ENCODE measurements around the gene CCDC90B. TPM values are rescaled to one million over a fixed set of nuclear protein-coding genes. Genes with fewer than 3 reads are reported as not detected.

The CCDC90B gene
- total RNA-seq, 2 donors from 2014 or later, result 64.2 to 105 TPM

DNA sequence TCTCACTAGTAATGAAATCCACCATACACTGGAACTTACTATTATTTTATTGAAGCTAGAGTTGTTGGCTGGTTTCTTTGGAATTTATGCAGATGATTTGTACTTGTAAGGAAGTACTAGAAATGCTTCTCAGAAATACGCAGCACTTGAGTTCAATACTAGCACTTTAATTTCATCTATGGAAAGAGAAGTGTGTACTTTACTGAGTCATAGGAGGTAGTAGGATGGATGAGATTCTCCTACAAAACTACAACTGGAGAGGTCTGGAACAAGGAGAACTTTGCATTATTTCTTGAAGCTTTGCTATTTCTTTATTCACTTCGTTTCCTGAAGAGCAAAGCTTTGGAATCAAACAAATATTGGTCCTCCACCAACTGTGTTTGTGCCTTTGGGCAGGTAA lies 44.1 kb upstream of the CCDC90B start:
- no peak for DNase-seq
- no peak overlapping the region for H3K27ac ChIP-seq (ENCODE audit: low read depth, low read length)
- no peaks in the 10 kb centered on the region for H3K36me3 ChIP-seq (ENCODE audit: control insufficient read depth, insufficient read depth, low read length)
- no peak overlapping the region for H3K9ac ChIP-seq (ENCODE audit: extremely low read depth, low read length, poor library complexity, severe bottlenecking)
- Mint-ChIP-seq H3K4me3 (no peak overlapping the region), H3K9me3 (peaks cover 4% of the 10 kb centered on the region), H3K36me3 (ENCODE audit: low read depth) (peaks cover 6% of the 10 kb centered on the region), H3K4me1 (peaks cover 7% of the 10 kb centered on the region), H3K27ac (no peak overlapping the region), H3K27me3 (ENCODE audit: insufficient read depth) (no peaks in the 10 kb centered on the region)
- TF ChIP-seq, protein P1, sequence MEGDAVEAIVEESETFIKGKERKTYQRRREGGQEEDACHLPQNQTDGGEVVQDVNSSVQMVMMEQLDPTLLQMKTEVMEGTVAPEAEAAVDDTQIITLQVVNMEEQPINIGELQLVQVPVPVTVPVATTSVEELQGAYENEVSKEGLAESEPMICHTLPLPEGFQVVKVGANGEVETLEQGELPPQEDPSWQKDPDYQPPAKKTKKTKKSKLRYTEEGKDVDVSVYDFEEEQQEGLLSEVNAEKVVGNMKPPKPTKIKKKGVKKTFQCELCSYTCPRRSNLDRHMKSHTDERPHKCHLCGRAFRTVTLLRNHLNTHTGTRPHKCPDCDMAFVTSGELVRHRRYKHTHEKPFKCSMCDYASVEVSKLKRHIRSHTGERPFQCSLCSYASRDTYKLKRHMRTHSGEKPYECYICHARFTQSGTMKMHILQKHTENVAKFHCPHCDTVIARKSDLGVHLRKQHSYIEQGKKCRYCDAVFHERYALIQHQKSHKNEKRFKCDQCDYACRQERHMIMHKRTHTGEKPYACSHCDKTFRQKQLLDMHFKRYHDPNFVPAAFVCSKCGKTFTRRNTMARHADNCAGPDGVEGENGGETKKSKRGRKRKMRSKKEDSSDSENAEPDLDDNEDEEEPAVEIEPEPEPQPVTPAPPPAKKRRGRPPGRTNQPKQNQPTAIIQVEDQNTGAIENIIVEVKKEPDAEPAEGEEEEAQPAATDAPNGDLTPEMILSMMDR (conservative IDR thresholded peaks at IDR 0.05), result no peak
- no peaks in the 10 kb centered on the region for H3K4me1 ChIP-seq (ENCODE audit: control insufficient read depth, insufficient read depth, low read length)
- H3K4me3 ChIP-seq (ENCODE audit: low read length), result no peak overlapping the region
- WGBS, 2 experiments (ENCODE audit: insufficient coverage in 1 of 2, insufficient read length in 1 of 2), result 88% methylated on average over 2 of the region's 2 CpGs; no CpG with 5 or more reads in 1 of the 2 experiments
- peaks cover 7% of the 10 kb centered on the region for H3K9me3 ChIP-seq (ENCODE audit: control insufficient read depth, low read length)
- no peaks in the 10 kb centered on the region for H3K27me3 ChIP-seq (ENCODE audit: control insufficient read depth, insufficient read depth, low read length, poor library complexity, severe bottlenecking)

DNA sequence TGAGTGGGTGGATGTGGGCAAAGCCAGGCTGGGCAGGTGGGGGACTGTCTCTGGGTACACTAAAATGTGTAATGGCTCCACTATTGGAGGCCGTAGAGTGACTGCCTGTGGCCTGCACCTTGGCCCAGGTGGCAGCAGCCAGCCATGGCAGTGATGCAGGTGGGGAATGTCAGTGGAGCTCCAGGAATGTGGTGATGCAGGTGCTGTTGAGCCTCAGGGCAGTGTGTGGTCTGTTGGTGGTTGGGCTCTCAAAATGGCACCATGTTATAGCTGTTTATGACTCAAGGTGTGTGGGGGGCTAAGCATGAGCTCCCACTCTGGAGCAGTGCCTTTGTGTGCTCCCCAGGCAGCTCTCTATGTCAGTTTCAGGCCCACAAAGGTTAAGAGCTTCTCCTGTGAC lies 40.2 kb upstream of the CCDC90B start:
- H3K9me3 ChIP-seq (ENCODE audit: control insufficient read depth, low read length), result peaks cover 15% of the 10 kb centered on the region
- H3K27me3 ChIP-seq (ENCODE audit: control insufficient read depth, insufficient read depth, low read length, poor library complexity, severe bottlenecking), result no peaks in the 10 kb centered on the region
- 94% methylated on average over 1 of the region's 1 CpG; no CpG with 5 or more reads in 1 of the 2 experiments for WGBS, 2 experiments (ENCODE audit: insufficient coverage in 1 of 2, insufficient read length in 1 of 2)
- H3K9me3 Mint-ChIP-seq, result peaks cover 4% of the 10 kb centered on the region
- no peak overlapping the region for H3K27ac Mint-ChIP-seq
- no peak overlapping the region for H3K4me3 Mint-ChIP-seq
- H3K9ac ChIP-seq (ENCODE audit: extremely low read depth, low read length, poor library complexity, severe bottlenecking), result no peak overlapping the region
- no peaks in the 10 kb centered on the region for H3K4me1 ChIP-seq (ENCODE audit: control insufficient read depth, insufficient read depth, low read length)
- H3K36me3 Mint-ChIP-seq (ENCODE audit: low read depth), result peaks cover 6% of the 10 kb centered on the region
- TF ChIP-seq, protein P1 (conservative IDR thresholded peaks at IDR 0.05), result no peak
- DNase-seq, result no peak
- no peak overlapping the region for H3K27ac ChIP-seq (ENCODE audit: low read depth, low read length)
- no peak overlapping the region for H3K4me3 ChIP-seq (ENCODE audit: low read length)
- H3K4me1 Mint-ChIP-seq, result peaks cover 3% of the 10 kb centered on the region
- H3K27me3 Mint-ChIP-seq (ENCODE audit: insufficient read depth), result no peaks in the 10 kb centered on the region
- no peaks in the 10 kb centered on the region for H3K36me3 ChIP-seq (ENCODE audit: control insufficient read depth, insufficient read depth, low read length)

DNA sequence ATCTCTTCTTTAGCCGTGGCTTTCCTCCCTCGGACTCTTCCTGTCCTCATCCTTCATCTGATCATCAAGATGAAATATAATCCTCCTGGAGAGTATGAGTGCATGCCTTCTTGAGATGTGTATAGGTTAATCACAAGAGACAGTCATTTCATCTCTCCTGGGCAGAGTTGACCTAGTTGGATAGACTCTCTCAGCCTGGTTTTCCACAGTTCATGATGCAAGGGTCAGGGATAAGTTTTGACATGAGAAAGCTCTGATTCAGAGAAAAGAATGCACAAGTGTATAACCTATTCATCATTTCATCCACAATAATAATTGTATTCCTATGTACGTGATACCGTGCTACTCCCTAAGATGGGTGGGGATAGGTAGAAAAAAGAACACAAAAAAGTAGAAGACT lies 33.2 kb upstream of the CCDC90B start:
- peaks cover 6% of the 10 kb centered on the region for H3K36me3 Mint-ChIP-seq (ENCODE audit: low read depth)
- WGBS, 2 experiments (ENCODE audit: insufficient coverage in 1 of 2, insufficient read length in 1 of 2), result 60% methylated on average over 3 of the region's 4 CpGs; no CpG with 5 or more reads in 1 of the 2 experiments
- H3K4me3 Mint-ChIP-seq, result no peak overlapping the region
- H3K27me3 Mint-ChIP-seq (ENCODE audit: insufficient read depth), result no peaks in the 10 kb centered on the region
- H3K4me1 ChIP-seq (ENCODE audit: control insufficient read depth, insufficient read depth, low read length), result peaks cover 9% of the 10 kb centered on the region
- H3K27me3 ChIP-seq (ENCODE audit: control insufficient read depth, insufficient read depth, low read length, poor library complexity, severe bottlenecking), result no peaks in the 10 kb centered on the region
- no peaks in the 10 kb centered on the region for H3K36me3 ChIP-seq (ENCODE audit: control insufficient read depth, insufficient read depth, low read length)
- no peak overlapping the region for H3K27ac Mint-ChIP-seq
- no peak overlapping the region for H3K27ac ChIP-seq (ENCODE audit: low read depth, low read length)
- peaks cover 13% of the 10 kb centered on the region for H3K9me3 ChIP-seq (ENCODE audit: control insufficient read depth, low read length)
- no peak overlapping the region for H3K9ac ChIP-seq (ENCODE audit: extremely low read depth, low read length, poor library complexity, severe bottlenecking)
- no peak for DNase-seq
- TF ChIP-seq, protein P1 (conservative IDR thresholded peaks at IDR 0.05), result no peak
- H3K9me3 Mint-ChIP-seq, result peaks cover 19% of the 10 kb centered on the region
- H3K4me3 ChIP-seq (ENCODE audit: low read length), result no peak overlapping the region
- H3K4me1 Mint-ChIP-seq, result peaks cover 14% of the 10 kb centered on the region

Data from endodermal cell (in vitro differentiated cells).